HG03175 (cell line): ENCODE measurements around the gene CYP2D6.
A peak's percentile ranks its signal among the peaks of the same experiment; 100 is the strongest.
"Not testable (repeated sequence)": the region's sequence is repeated elsewhere in the genome, so short reads cannot be mapped to it uniquely, and the experiment has no call there.

Experiments used
- ATAC-seq: cut with Tn5 transposase; IDR thresholded peaks from one replicate; pipeline ENCODE4 v1.9.1; 2021; ENCODE audit warnings: mild to moderate bottlenecking, moderate library complexity; ENCODE audit not compliant: unreplicated experiment

CYP2D6 gene

DNA sequence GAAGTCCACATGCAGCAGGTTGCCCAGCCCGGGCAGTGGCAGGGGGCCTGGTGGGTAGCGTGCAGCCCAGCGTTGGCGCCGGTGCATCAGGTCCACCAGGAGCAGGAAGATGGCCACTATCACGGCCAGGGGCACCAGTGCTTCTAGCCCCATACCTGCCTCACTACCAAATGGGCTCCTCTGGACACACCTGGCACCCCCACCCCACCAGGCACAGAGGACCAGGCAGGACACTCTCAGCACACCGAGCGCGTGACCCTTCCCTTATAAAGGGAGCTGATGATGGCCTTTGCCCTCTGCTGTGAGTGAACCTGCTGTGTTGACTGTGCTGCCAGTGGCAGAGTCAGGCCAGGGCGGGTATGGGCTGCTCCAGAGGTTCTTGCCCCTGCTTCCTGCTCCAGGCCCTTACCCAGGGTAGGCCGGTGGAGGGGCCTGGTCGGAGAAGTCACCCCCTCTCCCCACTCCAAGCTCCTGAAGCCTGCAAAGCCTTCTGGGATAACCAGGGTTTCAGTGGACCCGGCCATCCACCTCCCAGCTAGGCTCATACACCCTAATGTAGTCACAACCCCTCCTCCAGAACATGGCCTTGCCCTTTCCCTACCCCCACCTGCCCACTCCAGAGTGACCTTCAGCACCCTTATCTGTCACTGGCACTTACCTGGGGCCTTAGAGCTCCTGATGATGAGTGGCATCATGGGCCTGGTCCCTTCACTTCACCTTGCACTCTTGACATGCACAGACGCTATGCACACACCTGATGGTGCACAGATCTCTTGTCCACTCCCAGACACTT, at the start of gene CYP2D6:
Gene CYP2D6 (minus strand): TSS at position 172 of the 793 bp plus-strand sequence. CDS start 19 bp downstream, at position 153.
- ATAC-seq = not testable (repeated sequence)

DNA sequence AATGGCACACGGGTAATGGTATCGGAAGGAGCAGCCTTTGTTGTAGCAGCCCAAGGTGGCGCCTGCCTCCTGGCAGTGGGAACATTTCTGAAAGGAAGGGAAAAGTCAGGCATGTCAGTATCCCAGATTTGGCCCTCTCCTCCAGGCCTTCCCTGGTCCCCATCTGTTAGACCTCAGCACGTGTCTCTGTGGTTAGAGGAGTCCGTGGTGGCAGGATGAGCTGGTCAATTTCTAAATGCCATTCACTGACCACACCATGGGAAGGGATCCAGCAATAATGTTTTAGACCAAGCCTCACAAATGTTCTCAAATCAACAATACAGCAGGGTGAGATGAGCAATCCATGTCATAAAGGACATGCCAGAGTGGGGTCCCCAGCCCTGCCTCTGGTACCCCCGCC, 49.0 kb upstream of the CYP2D6 start:
- no peak for ATAC-seq

- ATAC-seq = no peak
Observed at GRCh38 chr22:42178910-42179519, 48.4 kb upstream of the CYP2D6 start.

DNA sequence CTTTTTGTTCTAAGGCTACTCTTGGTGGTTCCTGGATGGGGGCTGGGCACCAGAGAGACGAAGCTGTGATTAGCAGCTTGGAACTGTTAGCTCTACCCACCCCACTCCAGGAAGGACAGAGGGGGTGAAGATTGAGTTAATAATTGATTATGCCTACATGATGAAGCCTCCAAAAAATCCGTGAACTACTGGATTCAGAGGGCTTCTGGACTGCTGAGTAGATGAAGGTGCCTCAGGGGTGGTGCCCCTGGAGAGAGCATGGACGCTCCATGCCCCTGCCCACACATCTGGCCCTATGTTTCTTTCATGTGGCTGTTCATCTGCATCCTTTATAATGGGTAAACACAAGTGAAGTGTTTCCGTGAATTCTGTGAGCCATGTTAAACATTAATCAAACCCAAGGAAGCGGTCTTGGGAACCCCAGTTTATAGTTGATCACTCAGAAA, 47.3 kb upstream of the CYP2D6 start:
- ATAC-seq = no peak

DNA sequence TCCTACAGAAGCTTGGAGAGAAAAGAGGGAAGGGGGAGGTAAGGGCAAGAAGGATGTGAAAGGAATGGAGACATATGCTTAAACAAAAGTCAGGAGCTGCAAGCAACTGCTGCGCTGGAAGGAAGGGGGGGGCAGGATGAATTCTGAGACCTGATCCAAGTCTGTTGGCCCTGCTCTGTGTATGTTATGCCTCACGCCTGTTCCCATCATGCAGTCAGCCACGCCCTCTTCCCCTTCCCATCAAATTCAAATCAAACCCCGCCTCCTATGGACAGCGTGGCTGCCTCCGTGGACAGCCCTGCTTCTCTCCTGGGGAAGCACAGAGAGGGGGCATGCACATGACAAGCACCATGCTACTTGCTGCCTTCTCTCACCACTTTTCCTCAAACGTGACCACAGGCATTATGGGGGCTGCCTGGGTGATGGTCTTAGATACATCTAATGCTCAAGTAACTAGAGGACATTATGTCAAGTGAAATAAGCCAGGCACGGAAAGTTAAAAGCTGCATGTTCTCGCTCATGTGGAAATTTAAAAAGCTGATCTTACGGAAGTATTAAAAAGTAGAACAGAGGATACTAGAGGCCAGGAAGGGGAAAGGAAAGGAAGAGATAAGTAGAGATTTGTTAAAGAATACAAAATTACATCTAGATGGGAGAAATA, 45.8 kb upstream of the CYP2D6 start:
- ATAC-seq = no peak

GRCh38 chr22:42174062-42174461, 43.5 kb upstream of the CYP2D6 start:
- no peak for ATAC-seq

DNA sequence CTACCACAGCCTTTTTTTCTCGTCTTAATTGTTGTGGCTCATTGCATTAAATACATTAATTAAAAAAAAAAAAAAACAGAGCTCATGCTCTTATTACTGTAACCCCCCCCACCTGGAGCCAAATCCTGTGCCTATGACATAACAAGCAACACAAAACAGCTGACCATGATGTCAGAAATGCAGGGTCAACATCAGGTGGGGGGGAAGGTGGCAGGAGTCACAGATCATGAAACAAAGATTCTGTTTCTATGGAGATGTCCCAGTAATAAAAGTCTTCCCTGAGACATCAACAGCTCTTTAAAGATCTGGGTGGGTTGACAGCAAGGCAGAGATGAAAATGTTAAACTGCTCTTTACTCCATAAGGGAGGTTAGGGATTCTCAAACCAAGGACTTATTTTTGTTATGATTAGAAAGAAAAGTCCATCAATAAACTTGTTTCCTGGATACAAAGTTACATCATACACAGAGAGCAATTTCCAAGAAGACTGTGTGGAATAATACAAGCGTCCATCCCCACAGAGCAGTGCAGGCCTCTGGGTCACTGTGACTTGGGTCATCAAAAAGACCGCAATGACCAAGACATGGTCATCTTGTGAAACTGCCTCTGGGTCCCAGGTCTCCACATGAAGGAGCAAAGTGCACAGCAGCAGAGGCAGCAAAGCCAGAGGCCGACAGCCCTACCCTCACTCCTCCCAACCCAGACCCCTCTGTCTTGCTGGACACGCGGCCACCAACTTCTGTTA, 42.7 kb upstream of the CYP2D6 start:
- no peak for ATAC-seq

GRCh38 chr22:42172773-42173172, 42.2 kb upstream of the CYP2D6 start:
- no peak for ATAC-seq

DNA sequence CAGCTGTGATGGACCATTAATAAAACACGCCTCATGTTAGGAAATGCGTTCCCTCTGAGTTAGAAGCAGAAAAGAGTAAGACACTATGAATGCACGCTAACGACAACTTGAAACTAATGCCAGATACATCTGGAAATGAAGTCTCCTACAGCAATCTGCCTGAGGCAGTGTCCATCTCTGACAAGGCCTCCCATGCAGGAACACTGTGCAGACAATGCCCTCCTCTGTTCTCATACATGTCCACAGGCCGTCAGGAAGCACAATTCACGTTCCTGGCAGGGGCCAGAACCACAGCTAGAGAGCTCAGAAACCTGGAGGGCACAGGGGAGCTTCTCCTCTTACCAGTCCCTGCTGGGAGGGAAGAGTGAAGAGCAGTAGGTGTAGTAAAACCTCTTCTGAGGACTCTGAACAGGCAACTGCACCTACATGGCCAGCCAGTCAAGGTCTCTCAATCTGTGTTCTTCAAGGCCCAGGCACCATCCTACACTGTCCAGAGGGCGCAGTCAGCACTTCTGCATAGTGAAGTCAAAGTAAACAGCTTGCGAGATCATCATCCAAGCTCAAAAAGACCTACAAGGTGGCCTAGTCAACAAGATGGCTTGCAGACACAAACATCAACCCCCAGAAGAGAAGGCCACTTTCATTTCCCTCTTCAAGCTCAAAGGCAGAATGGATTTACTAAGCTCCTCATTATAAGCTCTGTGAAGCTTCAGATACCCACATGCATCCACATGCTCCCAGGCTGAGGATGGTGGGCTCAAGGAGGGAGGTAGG, 41.5 kb upstream of the CYP2D6 start:
- no peak for ATAC-seq

DNA sequence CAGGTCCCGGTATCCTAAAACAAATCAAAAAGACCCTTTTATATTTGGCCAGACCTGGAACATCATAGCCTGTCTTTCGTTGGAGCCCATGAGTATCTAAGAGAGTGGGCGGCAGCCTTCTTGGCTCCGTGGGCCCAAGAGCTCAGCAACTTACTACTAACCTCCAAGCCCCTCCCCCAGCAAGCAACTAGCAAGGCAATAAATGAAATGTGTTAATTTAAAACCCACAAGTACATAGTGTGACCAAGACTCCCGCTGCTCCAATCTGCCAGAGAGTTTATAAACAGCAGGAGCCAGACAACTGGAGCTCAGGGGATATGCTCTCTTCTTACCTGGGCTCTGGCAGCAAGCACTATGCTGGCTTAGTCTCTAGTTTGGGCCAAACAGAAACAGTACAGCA, 40.8 kb upstream of the CYP2D6 start:
- no peak for ATAC-seq

DNA sequence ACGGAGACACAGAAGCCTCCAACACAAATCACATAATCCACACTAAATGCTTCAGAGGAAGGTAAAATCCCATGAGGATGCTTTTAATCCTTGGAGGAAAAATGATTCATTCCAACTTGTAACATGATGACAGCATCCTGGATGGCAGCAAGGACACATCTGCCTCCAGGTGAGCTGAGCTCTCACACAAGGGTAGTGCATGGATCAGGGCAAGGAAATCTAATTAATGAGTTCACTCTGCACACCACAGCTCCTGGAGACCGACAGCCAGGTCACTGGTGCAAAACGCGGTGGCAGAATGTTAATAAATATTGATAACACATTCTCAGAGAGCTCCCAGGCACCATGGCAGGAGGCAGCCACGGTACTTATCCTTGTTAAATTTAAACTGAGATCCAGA, 40.3 kb upstream of the CYP2D6 start:
- no peak for ATAC-seq

- ATAC-seq = peak; percentile 51
Observed at GRCh38 chr22:42169055-42169469, 38.5 kb upstream of the CYP2D6 start.

GRCh38 chr22:42168476-42168875, 37.9 kb upstream of the CYP2D6 start:
- ATAC-seq = no peak

GRCh38 chr22:42167066-42167465, 36.5 kb upstream of the CYP2D6 start:
- ATAC-seq = no peak

GRCh38 chr22:42164901-42165300, 34.3 kb upstream of the CYP2D6 start:
- ATAC-seq = no peak

GRCh38 chr22:42163515-42163914, 32.9 kb upstream of the CYP2D6 start:
- no peak for ATAC-seq

DNA sequence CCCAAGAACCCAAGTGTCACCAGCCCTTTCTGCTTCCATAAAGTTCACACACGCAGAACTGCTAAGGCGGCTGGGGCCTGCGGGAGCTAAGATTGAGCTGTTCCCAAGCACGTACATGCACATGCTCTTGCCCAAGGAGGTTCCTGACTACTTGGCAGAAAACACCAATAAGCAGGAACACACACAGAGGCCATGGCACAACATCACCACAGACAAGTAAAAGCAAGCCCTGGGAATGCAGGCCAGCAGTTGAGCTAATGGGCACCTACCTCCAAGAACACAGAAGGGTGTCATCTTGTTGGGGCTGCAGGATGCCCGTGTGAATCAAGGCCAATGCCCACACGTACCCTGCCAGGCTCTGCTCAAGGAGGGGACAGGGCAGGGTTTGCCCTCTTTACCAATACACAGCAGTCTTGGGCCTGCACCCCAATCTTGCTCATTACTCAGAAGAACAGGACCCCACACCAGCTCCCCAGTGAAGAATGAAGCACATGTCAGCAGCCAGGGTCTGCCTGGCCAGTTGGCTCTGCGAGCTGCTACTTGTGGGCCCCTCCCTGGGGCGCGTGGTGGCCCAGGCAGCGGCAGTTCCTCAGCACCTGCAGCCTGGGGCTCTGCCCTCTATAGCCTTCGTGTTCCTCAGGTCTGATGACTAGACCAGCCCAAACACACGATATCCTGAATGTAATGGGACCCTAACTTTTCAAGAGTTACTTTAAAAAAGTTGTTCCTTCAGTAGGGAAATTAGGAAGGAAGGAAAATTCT, 32.3 kb upstream of the CYP2D6 start:
- no peak for ATAC-seq

DNA sequence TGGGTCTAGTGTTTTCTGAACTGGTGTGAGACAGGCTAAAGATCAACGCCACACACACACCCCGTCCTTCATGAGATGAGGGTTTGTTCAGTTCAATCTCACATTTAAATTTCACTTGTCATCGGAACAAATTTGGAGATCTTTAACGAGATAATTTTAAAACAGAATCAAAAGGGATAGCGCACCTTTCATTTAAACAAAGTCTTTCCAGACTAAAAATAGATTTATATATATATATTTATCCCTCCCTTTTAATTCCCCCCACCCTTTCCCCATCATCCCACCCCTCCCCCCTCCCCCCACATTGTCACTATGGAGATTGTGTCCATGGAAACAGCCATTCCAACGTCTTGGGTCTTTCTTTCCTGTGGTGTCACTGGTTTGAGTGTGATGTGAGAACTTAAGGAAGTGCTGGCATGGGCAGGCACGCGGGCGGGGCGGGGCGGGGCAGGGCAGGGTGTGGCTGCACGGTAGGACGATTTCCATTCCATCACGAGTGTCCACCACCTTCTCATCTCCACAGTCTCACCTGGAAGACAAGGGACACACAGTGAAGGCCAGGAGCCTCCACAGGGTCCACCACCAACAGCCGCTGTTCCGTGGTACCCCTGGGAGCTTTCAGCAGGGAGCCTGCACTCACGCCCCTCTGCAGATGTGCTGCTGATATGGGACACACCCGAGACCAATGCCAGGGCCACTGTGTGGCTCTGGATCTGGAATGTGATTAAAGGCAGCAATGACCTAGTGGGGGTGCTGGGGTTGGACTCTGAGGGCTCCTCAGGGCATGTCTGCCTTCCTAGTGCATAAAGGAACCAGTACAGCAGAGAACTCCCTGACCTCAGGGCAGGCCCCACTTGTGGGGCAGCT, 30.5 kb upstream of the CYP2D6 start:
- no peak for ATAC-seq

DNA sequence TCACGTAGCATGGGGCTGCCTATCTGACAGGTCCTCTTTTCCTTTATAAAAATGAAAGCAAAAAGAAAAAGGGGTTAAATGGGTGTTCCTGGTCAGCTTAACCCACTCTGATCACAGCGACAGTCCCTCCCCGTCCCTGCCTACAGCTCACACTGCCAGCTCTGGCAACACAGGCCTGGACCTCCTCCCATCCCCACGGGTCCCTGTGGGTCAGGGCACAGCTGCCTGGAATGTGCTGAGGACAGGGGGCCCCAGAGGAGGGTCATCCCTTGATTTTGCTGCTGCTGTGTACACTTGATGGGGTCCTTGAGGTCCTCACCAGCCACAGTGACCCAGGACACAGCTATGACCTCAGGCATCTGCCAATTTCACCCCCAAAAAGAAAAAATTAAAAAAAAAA, 29.6 kb upstream of the CYP2D6 start:
- no peak for ATAC-seq
